ENCODE data around the gene DLD.
"Not testable (repeated sequence)": the region's sequence is repeated elsewhere in the genome, so short reads cannot be mapped to it uniquely, and the experiment has no call there.

The DLD gene

DNA sequence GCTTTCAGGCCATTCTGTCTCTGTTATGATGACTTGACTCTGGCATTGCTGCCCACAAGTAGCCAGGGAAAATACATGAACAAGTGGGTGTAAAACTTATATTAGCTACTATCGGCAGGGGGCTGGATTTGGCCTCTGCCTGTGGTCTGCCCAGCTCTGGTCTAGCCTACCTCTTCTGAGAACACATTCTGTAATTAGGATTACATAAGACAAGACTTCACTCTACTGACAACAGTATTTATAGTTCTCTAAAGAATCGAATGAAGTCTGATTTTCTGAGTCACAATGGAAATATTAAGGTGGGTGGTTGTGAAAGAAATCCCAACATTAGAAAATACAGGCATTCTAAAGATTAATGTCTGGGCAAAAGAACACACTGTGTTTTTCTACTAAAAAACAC lies 55.5 kb downstream of the DLD start:
- no peak for DNase-seq

DNA sequence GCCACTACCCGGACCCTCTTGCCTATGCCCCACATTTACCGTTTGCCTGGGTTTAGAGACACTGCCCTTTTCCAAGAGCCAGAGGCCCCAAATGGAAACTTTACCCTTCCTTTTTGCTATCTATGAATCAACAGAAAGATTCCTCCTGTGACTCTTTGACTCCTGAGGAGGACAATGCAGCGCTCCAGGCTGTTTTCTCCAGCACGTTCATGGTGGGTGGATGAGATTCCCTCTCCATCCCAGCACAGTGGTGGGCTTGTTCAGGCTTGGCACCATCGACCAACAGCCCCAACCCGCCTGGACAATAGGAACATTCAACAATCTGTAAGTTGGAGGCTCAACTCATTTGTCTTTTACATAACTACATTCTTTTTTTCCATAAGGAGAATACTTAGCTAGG lies 55.9 kb downstream of the DLD start:
- no peak for DNase-seq

DNA sequence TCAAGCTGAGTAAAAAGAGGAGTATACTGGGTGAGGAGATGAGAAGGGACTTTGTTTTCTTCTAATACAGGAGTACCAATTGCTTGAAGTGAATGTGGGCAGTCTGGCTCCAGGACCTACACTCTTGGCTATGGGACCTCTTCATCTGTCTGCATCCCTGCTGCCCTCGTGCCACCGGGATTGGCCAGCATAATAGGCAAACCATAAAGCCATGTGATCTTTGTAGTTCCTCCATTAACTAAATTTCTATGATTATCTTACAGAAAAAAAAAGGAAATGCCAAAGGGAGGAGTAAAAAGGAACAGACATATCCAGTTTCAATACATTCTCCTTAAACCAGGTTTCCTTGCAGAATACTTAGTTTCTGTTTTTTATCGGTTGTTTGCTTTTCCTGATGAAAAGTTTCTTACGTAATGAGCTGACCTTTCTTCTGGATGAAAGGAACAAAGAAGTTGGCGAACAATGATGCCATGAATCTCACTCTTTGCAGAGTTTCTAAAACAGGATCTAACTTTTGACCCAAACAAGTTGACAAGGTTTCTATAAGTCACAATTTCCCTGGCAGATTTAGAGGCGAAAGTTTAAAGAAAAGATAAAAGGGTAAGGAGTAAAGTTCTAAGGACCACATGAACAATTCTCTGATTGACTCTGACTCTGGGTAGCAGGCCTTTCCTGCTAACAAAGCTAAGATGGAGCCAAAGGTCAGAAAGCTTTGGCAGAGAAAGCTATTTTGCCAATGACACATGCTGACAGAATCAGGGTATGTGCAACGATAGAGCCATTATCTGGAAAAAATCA lies 57.9 kb downstream of the DLD start:
- DNase-seq: no peak

DNA sequence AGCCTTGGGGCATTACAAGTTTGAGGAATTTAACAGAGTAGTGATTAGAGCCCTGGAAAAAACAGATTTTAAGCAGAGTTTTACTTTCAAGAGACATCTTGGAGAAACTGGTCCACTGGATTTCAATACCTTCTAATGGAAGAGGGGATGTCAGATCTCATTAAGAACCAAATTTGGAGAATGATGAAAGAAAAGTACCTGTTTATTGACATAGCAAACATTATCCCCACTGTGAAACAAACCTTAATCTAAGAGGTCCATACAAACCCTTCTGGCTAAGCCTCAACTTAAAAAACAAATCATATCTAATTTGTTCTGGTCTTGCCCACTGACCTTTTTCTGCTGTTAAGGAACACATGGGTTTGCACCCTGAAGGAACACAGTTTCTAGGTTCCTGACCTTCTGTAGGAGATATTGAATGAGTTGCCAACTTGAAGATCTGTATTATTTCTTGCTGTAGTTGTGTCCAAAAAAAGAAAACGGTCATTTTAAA lies 58.5 kb downstream of the DLD start:
- DNase-seq: no peak

DNA sequence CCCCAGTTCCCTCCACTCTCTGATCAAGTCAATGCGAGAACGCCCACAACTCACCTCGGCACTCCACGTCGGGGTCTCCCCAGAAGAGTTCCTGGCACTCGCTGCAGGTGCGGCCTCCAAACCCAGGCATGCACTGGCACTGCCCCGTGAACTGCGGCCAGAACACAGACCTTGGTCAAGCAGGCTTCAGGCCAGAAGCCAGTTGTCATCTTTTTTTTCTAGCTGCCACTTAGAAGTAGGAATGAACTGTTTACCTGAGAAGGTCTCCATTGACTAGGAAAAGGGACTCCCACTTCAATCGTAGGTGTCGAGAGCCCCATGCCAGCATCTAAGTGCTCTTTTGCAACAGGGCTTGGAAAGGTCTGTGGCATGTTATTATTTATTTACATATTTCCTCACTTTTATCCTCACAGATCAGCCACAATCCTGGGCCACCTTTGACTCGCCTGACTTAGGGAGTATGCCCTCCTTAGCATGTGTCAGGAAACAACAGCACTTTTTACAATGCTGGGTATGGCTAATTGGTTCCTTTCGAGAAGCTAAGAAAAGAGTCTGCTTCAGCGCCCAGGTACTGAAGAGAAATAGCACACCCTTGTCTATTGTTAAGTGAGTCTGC lies 60.3 kb downstream of the DLD start:
- DNase-seq: no peak

DNA sequence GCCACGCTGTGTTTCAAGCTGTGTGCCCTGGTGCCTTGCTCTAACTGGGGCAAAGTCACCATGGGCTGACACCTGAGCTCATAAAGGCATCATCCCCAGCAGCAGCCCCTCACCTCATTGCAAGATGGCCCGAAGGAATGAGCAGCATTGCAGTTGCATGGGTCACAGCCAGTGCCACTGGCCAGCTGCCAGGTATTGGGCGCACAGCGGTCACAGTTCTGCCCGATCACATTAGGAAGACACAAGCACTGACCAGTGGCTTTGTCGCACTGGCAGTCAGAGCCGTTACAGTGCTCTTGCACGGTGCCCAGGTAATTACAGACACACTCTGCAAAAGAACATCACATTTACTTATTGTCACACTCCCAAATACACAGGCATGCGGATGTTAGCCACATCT lies 60.9 kb downstream of the DLD start:
- no peak for DNase-seq

DNA sequence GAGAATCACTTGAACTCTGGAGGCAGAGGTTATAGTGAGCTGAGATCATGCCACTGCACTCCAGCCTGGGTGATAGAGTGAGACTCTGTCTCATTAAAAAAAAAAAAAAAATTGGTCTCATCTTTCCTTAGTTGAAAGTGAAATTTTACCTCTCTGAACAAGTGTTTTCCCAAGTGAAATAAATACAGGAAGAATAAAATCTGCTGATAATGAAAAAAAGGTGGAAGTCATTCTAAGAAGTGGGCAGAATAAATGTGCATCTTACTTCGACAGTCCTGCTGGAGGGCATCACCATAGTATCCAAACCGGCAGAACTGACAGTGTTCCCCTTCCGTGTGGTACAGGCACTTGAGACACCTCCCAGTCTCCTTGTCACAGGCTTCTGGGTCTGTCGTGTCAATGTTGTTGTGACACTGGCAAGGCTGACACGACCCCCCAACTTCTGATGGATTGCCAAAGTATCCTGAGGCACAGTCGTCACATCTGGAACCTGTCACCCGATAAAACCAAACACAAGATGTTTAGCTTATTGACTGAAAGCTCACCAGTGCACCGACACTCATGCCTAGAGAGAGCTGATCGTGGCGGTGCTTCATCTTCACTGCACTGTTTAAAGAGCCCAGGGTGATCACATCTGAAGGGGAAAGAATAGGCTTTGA lies 62.4 kb downstream of the DLD start:
- DNase-seq: no peak

DNA sequence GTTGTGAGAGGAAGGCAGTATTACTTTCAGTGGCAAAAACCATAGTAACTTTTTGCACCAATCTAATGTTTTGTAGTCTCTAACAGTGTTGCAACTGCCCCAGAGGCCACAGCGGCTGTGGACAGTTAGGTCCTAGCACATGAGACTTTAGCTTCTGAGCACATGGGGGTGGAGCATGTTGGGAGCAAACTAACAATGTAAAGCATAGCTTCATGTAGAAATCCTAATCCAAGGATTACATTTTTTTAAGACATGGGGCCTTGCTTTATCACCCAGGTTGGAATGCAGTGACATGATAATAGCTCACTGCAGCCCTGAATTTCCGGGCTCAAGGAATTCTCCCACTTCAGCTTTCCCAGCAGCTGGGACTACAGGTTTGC lies 62.9 kb downstream of the DLD start:
- DNase-seq: no peak

DNA sequence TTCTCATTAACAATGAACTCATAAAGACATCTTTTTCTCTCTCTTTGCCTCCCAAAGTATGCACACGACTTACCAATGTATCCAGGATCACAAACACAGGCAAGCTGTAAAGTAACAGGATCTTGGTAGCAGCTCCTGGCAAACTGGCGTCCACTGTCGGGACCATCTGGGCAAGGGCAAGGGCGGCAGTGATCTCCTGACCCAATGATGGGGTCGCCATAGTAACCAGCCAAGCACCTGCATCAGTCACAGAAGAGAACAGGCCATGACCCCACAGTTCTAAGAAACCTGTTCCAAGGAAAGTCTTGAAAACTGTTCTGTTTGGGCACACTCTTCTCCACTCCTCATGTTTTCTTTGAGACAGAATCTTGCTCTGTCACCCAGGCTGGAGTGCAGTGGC lies 64.4 kb downstream of the DLD start:
- no peak for DNase-seq

DNA sequence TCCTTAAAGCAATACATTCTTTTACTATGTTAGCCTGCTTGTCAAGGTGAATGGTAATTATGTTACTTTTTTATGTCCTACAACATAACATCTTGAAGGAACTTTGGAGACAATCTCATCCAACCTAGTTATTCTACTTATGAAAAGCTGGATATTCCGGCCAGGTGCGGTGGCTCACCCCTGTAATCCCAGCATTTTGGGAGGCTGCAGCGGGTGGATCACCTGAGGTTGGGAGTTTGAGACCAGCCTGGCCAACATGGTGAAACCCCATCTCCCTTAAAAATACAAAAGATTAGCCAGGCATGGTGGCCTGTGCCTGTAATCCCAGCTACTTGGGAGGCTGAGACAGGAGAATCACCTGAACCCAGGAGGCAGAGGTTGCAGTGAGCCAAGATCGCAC lies 66.0 kb downstream of the DLD start:
- not testable (repeated sequence) for DNase-seq

DNA sequence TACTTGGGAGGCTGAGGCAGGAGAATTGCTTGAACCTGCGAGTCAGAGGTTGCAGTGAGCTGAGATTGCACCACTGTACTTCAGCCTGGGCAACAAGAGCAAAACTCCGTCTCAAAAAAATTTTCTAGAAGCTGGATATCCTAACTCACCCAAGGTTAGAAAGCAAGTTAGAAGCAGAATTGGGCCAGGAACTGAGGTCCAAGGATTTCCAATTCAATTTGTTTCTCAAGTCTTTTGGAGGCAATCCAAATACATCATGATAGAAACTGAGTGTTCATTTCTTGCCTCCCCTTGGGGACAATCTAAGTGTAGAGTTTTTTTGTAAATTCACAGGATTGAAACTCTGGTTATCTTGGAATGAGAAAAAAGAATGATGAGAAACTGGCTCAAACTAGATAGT lies 66.5 kb downstream of the DLD start:
- DNase-seq: no peak

DNA sequence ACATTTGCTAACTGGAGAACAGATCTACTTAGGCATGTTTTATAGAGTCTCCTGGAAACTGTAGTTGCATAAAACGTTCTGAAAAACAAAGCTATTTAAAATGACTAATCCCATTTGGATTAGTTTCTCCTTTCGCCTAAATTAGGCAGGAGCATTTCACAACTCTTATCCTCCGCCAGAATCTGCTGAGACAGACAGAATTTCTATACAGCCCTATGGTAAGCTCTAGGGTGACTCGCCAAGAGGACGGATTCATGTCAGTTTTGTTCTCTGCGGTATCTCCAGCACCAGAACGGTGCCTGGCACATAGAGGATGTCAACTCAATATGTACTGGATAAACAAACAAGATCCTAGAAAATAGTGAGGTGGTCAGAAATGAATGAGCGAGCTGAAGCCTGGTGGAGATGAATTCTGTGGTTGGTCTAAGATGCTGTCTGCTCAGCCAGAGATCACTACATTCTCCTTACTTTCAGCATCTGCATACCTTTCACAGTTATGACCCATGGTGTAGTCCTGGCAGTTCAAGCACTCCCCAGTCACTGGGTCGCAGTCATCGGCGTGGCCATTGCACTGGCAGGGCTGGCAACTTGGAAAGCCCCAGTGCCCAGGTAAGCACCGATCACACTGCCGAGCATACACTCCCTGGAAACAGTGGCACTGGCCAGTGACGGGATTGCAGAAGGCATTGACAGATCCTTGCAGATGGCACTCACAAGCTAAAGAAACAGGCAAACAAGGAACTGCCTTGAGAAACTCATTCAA lies 68.0 kb downstream of the DLD start:
- DNase-seq: no peak

DNA sequence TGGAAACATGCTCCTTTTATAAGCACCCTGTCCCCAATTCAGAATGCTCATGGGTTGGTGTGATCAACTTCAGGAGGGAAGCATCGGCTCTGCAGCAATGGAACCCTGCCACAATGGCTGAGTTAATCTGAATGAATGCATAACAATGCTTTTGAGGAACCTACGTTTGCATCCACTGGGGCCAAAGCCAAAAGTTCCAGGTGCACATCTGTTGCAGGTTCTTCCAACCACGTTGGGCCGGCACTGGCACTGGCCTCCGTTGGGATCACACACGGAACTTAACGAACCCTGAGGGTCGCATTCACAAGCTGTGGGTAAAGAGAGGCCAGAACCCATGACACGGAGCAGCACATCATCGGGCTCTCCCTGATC lies 68.5 kb downstream of the DLD start:
- no peak for DNase-seq

DNA sequence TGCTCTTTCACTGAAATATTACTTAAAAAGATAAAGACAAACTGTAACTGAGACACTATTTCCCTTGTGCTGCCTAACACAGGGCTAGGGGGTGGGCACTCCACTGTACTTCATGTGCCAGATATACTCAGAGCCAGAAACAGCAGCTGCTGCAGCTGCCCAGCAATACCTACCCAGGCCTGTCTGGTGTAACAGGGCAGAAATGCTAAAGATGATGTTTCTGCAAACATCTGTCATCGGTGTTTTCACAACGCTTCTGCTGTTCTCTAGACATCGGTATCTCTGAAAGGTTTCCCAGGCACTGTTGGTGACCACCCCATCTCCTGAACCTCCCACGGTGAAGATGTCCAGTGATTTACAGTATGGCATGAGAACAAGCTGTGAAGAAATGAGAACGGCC lies 69.3 kb downstream of the DLD start:
- no peak for DNase-seq

DNA sequence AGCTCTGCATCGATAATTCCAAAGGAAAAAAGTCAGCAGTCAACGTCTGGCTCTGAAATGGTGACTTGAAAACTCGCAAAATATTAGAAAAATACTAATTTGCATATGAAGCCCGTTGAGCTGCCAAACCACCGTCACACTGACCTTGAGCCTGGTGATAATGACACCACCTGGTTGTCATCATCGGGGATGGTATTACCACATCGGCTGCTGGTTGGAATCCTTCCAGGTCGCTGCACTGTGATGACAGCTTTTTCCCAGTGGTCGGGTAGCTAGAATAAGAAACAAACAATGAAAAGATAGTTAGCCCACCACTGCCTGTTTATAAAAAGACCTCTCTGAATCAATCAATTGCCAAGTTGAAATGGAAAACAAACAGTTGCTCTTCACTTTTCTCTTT lies 70.4 kb downstream of the DLD start:
- no peak for DNase-seq

DNA sequence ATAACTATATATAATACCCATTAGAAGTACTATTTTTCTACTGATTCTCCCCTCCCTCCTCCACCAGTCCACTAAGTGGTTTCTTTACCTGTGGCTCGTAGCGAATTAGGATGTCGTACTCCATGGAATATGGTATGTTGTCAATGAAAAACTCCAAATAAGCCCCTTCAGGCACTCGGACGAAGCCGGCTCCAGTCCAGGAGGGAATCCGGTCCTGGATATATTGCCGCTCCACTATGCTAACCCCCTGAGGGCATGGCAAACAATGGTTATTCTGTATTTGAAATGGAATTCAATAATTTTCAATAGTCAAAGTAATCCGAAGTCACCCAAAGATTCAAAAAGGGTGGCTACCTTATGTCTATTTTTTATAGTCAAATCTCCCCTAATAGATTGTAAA lies 71.8 kb downstream of the DLD start:
- DNase-seq: no peak

DNA sequence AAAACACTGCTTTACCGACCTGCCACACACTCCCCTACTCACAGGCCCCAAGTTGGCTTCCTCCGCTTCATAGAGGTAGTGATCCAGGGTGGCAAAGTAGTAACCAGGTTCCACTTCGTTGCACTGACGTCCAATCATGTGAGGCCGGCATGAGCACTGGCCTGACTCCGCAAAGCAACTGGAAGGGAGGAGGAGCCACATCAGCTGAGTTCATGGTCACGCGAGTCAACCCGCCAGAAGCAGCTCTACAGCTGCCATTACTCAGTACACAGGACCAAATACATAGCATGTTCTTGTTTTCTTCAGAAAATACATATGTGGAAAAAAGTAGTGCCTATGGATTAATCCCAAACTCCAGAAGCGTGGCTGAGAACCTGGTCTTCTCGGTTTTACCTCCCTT lies 73.5 kb downstream of the DLD start:
- no peak for DNase-seq

DNA sequence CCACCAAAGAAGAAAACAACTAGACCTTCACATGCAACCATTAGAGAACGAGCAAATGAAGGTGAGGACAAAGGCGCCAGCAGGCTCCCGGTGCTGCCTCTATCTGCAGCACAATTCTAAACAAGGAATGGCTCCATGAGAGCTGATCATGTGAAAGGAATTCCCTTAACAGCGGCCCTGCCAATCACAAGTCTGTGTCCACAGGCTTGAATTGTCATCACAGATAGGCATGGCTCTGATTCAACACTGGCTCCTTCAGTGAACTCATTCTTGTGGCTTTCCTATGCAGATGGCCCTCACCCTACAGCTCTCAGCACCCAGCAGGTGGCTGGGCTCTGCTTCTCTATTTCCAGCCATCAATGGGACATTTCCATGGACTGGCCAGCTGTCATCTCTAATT lies 75.7 kb downstream of the DLD start:
- no peak for DNase-seq

DNA sequence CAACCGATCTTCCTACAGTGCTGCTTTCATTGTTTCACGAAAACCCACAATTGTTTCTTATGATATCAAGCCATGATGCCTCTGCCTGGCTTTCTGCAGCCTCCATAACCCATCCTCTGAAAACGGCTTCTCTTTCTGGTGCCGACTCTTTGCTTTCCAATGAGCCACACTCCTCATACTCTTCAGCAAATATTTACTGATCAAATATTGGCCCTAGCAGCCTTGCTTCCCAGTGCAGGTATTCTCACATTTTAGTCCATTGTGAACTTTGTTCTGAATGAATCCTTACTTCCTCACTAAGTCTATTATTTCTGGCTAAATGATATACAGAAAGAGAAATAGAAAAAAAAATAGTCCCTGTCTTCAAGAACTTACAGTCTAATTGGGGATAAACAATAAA lies 76.4 kb downstream of the DLD start:
- no peak for DNase-seq

DNA sequence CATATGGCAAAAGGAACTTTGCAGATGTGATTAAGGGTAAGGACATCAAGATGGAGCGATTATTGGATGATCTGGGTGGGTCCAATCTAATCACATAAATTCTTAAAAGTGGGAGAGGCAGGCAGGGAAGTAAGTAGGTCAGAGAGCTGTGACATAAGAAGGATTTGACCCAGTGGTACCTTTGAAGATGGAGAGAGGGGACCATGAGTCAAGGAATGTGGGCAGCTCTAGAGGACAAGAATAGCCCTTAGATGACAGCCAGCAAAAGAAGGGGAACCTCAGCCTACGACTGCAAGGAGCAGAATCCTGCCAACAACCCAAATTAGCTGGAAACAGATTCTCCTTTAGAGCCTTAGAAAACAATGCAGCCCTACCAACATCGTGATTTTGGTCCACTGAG lies 77.5 kb downstream of the DLD start:
- DNase-seq: no peak

DNA sequence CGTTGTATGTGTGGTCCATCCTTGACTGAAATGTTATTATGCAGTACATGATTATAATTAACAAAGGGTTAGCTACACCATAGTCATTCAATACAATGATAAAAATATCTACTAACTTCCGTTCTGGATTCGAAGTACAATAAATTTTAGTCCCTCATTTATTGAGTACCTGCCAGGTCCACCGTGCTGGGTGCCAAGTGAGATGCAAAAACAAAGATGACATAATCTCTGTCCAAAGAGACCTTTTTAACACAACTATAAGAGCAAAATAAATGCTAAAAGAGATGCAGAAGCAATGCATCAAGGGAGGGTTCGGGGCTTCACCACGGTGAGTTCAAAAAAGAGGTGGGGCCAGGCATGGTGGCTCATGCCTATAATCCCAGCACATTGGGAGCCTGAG lies 78.9 kb downstream of the DLD start:
- no peak for DNase-seq

All from activated naive CD4-positive, alpha-beta T cell treated with anti-CD3 and anti-CD28 coated beads, Interleukin-2, amount 50 U/mL, for 16 hours (primary cell).